HepG2 (cell line): ENCODE measurements around the gene LRRC27. TPM values are rescaled to one million over a fixed set of nuclear protein-coding genes. Genes with fewer than 3 reads are reported as not detected.

Experiments used
- ATAC-seq: fragments of 200-7000 bp; cut with Tn5 transposase; 3 replicates; pipeline ENCODE4 v1.9.1; 2020; ENCODE audit warnings: mild to moderate bottlenecking, moderate library complexity
- BruUV-seq: library from RNA; stranded (reverse); fragments of 400-500 nt; replicated peaks from 2 replicates; lab custom pipeline; 2021; lab: Mats Ljungman, UMichigan
- CTCF ChIA-PET: fragments of 300-600 bp; formaldehyde crosslinking; extraction: SDS; loops from one replicate; lab custom pipeline; 2021; ENCODE audit warnings: low total read pairs, inconsistent platforms, low intra/inter-chr PET ratio; lab: Yijun Ruan, JAX
- POLR2A ChIA-PET: fragments of 350-600 bp; sonication (Branson Sonifier 250); formaldehyde crosslinking; loops from one replicate; lab custom pipeline; 2020; ENCODE audit warnings: antibody characterized with exemption, inconsistent platforms; lab: Yijun Ruan, JAX
- DNase-seq: peaks from one replicate; pipeline ENCODE4 v3.0.0-alpha.2; 2015; ENCODE audit warnings: low spot score
- FAIRE-seq: peaks from 3 replicates; lab custom pipeline; 2011; peaks lifted over from hg19 to GRCh38; lab: Jason Lieb, UNC
- H2AFZ ChIP-seq: one replicate; pipeline ENCODE4 v1.6.1; 2011; ENCODE audit warnings: low read length, inconsistent platforms
- H3K27ac ChIP-seq: fragments of 300-600 bp; 3 replicates; pipeline ENCODE4 v1.8.0; 2011; ENCODE audit warnings: mixed run types, mild to moderate bottlenecking, mixed read lengths, low read length, inconsistent platforms; ENCODE audit not compliant: insufficient read depth; ENCODE audit errors: extremely low read length
- H3K27me3 ChIP-seq, 2 experiments: fragments of 200-600 bp in 1 of 2; 2 replicates in 1 of 2; 3 replicates in 1 of 2; pipeline versions ENCODE4 v1.6.0 to v1.8.0; 2011; ENCODE audit warnings: low read length in 2 of 2, mild to moderate bottlenecking in 2 of 2, moderate library complexity in 2 of 2, inconsistent platforms in 1 of 2; ENCODE audit not compliant: insufficient read depth in 2 of 2, control insufficient read depth in 1 of 2
- H3K36me3 ChIP-seq, 2 experiments: fragments of 200-600 bp in 1 of 2; replicated peaks in 1 of 2; 2 replicates in 1 of 2; 3 replicates in 1 of 2; pipeline versions ENCODE4 v1.5.1 to v1.8.0; 2011; ENCODE audit warnings: low read length in 2 of 2, inconsistent platforms in 1 of 2; ENCODE audit not compliant: insufficient read depth in 2 of 2, control insufficient read depth in 1 of 2
- H3K4me1 ChIP-seq: 2 replicates; pipeline ENCODE4 v1.5.1; 2012; ENCODE audit warnings: low read length, inconsistent platforms; ENCODE audit not compliant: insufficient read depth
- H3K4me2 ChIP-seq: 2 replicates; pipeline ENCODE4 v1.6.0; 2011; ENCODE audit warnings: low read depth, low read length, inconsistent platforms
- H3K4me3 ChIP-seq, 3 experiments: fragments of 200-600 bp in 1 of 3; sonication (generic), shearing (Covaris generic) in 1 of 3; replicated peaks in 1 of 3; 2 replicates each; pipeline ENCODE4 v1.5.1; 2011 to 2016; ENCODE audit warnings: low read length in 3 of 3, inconsistent platforms in 2 of 3, low read depth in 2 of 3, mild to moderate bottlenecking in 2 of 3, control low read depth in 1 of 3, mixed read lengths in 1 of 3; ENCODE audit not compliant: insufficient read depth in 1 of 3
- H3K79me2 ChIP-seq: one replicate; pipeline ENCODE4 v1.6.1; 2011; ENCODE audit warnings: low read length, inconsistent platforms; ENCODE audit not compliant: insufficient read depth
- H3K9ac ChIP-seq: 2 replicates; pipeline ENCODE4 v1.6.0; 2011; ENCODE audit warnings: mild to moderate bottlenecking, low read depth, low read length, inconsistent platforms; ENCODE audit not compliant: insufficient read depth
- H3K9me3 ChIP-seq: 2 replicates; pipeline ENCODE4 v1.5.1; 2012; ENCODE audit warnings: mild to moderate bottlenecking, low read length
- H4K20me1 ChIP-seq: 2 replicates; pipeline ENCODE4 v1.6.0; 2011; ENCODE audit warnings: inconsistent platforms, mild to moderate bottlenecking, low read length, moderate library complexity; ENCODE audit not compliant: insufficient read depth
- JUNB ChIP-seq: sonication (generic); formaldehyde crosslinking; IDR thresholded peaks from 2 replicates; pipeline ENCODE4 v1.8.0; 2022; ENCODE audit warnings: missing genetic modification reagents, mild to moderate bottlenecking, borderline replicate concordance
- MXI1 ChIP-seq: IDR thresholded peaks from 3 replicates; pipeline ENCODE4 v1.6.1; 2012; ENCODE audit warnings: low read depth, low read length, inconsistent platforms, borderline replicate concordance
- MYC ChIP-seq: sonication (generic); formaldehyde crosslinking; IDR thresholded peaks from 2 replicates; pipeline ENCODE4 v1.9.0; 2021; ENCODE audit warnings: missing genetic modification reagents, borderline replicate concordance
- NONO ChIP-seq, 2 experiments: fragments of 450-650 bp in 1 of 2; sonication (generic) in 1 of 2; formaldehyde crosslinking in 1 of 2; IDR thresholded peaks in 1 of 2; conservative IDR thresholded peaks in 1 of 2; 2 replicates each; pipeline versions ENCODE4 v1.6.1 to v1.8.0; 2017 to 2022; ENCODE audit warnings: mild to moderate bottlenecking in 1 of 2, missing genetic modification reagents in 1 of 2, moderate library complexity in 1 of 2
- SOX5 ChIP-seq: IDR thresholded peaks from 2 replicates; pipeline ENCODE4 v1.6.1; 2016; ENCODE audit warnings: borderline replicate concordance
- ZNF614 ChIP-seq: IDR thresholded peaks from 2 replicates; pipeline ENCODE4 v1.6.1; 2018; ENCODE audit warnings: missing biosample characterization, missing genetic modification reagents, inconsistent platforms, borderline replicate concordance
- ZNF672 ChIP-seq: sonication (generic); formaldehyde crosslinking; IDR thresholded peaks from 2 replicates; pipeline ENCODE4 v1.8.1; 2022; ENCODE audit warnings: missing genetic modification reagents
- WGBS: methylation state at CpG from one replicate; pipeline ENCODE4 v1.1.6; 2017; ENCODE audit warnings: low lambda C conversion rate; 5-methylcytosine and 5-hydroxymethylcytosine counted together
- in situ Hi-C: cut with HindIII; loops from 2 replicates; pipeline ENCODE4 v1.10.0; 2017; ENCODE audit warnings: low pct_unique_long_range_greater_than_20kb; ENCODE audit not compliant: extremely low pct_ligation_motif_present
- intact Hi-C: fragments of 100-400 bp; cut with micrococcal nuclease; formaldehyde crosslinking; loops from one replicate; pipeline ENCODE4 v1.10.0; 2022; ENCODE audit not compliant: unreplicated experiment
- polyA plus RNA-seq, 8 experiments: library from polyadenylated mRNA; depleted of rRNA in 3 of 8; stranded (reverse) in 7 of 8; unstranded in 1 of 8; fragments of >200 nt; fragmentation: Illumina TruSeq in 4 of 8; extraction: Trizol in 4 of 8; gene quantifications; 2 replicates each; pipeline versions ENCODE4 v1.2.1 to v1.2.3, GENCODE V29; 2011 to 2016; ENCODE audit warnings: low read depth in 4 of 8, missing spikeins in 1 of 8, mixed read lengths in 1 of 8; ENCODE audit not compliant: insufficient read depth in 1 of 8
- total RNA-seq, 5 experiments: library from RNA; depleted of rRNA; stranded (reverse); fragments of >200 nt; fragmentation: Illumina TruSeq; extraction: Trizol; gene quantifications; 2 replicates each; pipeline ENCODE4 v1.2.3, GENCODE V29; 2016; ENCODE audit warnings: low read depth in 1 of 5
- TF ChIP-seq, protein P1 (sequence below): IDR thresholded peaks from 2 replicates; pipeline ENCODE4 v1.6.1; 2016
- TF ChIP-seq, protein P2 (sequence below): sonication (generic); formaldehyde crosslinking; IDR thresholded peaks from 2 replicates; pipeline ENCODE4 v1.4.0; 2020; ENCODE audit warnings: mild to moderate bottlenecking, missing genetic modification reagents

Gene LRRC27
- total and polyA plus RNA-seq, 2 of the 13 experiments (the other 11 are each of a cell fraction or from before 2014, with no cell fraction given) = 4.2 to 4.6 TPM

DNA sequence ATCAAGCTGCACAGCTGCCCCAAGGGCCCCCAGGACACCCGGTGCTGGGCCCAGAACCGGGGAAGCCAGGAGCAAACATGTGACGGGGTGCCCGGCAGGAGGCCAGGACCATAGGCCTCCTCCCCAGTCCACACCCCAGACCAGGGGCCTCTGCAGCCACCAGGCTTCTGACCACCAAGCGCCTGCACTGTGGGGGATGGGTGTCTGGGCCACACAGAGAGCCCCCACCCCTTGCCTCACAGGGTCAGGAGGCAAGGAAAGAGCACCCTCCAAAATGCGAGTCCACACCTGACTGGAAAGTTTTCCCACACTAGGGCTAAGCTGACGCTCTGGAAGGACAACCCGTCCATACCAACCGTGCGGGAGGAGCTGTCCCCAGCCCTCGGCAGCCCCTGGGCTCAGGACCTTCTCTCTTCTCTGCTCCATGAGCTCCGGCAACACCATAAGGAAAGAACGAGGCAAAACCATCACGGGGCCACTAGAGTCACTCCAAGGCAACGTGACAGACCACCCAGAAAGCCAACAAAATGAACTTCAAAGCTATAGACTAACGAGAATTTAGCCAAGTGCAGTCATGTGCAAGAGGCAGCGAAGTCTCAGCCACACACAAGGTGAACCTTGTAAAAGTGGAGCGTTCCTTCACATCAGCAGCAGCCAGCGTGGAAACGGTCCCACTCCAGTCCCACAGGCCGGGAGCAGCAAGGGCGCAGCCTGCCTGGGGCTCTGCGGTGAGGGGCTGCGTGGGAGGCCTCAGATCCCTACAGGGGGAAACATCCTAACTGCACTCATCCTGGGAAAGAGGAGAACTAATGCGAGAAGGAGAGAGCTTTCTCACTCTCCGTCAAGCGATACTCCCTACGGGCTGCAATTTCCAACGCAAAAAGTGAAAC is 29.3 kb upstream of the LRRC27 start:
- ATAC-seq (no peak), DNase-seq (no peak), FAIRE-seq (no peak)
- Histone ChIP-seq H2AFZ (no peak overlapping the region), H3K27me3 (no peaks in the 10 kb centered on the region; a peak in 1 of 5 replicates), H3K79me2 (peaks cover 3% of the 10 kb centered on the region), H3K9me3 (no peaks in the 10 kb centered on the region), H3K4me3 (no peak overlapping the region), H3K27ac (no peak overlapping the region), H3K4me1 (peaks cover 8% of the 10 kb centered on the region), H3K36me3 (no peaks in the 10 kb centered on the region), H4K20me1 (no peaks in the 10 kb centered on the region), H3K4me2 (no peak overlapping the region), H3K9ac (no peak overlapping the region)
- BruUV-seq = no TSS peak
- in situ Hi-C loops = no loop called here
- TF ChIP-seq, protein P1, sequence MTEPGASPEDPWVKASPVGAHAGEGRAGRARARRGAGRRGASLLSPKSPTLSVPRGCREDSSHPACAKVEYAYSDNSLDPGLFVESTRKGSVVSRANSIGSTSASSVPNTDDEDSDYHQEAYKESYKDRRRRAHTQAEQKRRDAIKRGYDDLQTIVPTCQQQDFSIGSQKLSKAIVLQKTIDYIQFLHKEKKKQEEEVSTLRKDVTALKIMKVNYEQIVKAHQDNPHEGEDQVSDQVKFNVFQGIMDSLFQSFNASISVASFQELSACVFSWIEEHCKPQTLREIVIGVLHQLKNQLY (CRISPR knock-in tag) = no peak
- TF ChIP-seq NONO (IDR thresholded peaks at IDR 0.05) (no peak), NONO (CRISPR knock-in tag; conservative IDR thresholded peaks at IDR 0.05) (no peak), ZNF672 (CRISPR knock-in tag) (no peak), JUNB (no peak), ZNF614 (no peak), MYC (CRISPR knock-in tag) (no peak), MXI1 (no peak), SOX5 (CRISPR knock-in tag) (no peak)
- TF ChIP-seq, protein P2, sequence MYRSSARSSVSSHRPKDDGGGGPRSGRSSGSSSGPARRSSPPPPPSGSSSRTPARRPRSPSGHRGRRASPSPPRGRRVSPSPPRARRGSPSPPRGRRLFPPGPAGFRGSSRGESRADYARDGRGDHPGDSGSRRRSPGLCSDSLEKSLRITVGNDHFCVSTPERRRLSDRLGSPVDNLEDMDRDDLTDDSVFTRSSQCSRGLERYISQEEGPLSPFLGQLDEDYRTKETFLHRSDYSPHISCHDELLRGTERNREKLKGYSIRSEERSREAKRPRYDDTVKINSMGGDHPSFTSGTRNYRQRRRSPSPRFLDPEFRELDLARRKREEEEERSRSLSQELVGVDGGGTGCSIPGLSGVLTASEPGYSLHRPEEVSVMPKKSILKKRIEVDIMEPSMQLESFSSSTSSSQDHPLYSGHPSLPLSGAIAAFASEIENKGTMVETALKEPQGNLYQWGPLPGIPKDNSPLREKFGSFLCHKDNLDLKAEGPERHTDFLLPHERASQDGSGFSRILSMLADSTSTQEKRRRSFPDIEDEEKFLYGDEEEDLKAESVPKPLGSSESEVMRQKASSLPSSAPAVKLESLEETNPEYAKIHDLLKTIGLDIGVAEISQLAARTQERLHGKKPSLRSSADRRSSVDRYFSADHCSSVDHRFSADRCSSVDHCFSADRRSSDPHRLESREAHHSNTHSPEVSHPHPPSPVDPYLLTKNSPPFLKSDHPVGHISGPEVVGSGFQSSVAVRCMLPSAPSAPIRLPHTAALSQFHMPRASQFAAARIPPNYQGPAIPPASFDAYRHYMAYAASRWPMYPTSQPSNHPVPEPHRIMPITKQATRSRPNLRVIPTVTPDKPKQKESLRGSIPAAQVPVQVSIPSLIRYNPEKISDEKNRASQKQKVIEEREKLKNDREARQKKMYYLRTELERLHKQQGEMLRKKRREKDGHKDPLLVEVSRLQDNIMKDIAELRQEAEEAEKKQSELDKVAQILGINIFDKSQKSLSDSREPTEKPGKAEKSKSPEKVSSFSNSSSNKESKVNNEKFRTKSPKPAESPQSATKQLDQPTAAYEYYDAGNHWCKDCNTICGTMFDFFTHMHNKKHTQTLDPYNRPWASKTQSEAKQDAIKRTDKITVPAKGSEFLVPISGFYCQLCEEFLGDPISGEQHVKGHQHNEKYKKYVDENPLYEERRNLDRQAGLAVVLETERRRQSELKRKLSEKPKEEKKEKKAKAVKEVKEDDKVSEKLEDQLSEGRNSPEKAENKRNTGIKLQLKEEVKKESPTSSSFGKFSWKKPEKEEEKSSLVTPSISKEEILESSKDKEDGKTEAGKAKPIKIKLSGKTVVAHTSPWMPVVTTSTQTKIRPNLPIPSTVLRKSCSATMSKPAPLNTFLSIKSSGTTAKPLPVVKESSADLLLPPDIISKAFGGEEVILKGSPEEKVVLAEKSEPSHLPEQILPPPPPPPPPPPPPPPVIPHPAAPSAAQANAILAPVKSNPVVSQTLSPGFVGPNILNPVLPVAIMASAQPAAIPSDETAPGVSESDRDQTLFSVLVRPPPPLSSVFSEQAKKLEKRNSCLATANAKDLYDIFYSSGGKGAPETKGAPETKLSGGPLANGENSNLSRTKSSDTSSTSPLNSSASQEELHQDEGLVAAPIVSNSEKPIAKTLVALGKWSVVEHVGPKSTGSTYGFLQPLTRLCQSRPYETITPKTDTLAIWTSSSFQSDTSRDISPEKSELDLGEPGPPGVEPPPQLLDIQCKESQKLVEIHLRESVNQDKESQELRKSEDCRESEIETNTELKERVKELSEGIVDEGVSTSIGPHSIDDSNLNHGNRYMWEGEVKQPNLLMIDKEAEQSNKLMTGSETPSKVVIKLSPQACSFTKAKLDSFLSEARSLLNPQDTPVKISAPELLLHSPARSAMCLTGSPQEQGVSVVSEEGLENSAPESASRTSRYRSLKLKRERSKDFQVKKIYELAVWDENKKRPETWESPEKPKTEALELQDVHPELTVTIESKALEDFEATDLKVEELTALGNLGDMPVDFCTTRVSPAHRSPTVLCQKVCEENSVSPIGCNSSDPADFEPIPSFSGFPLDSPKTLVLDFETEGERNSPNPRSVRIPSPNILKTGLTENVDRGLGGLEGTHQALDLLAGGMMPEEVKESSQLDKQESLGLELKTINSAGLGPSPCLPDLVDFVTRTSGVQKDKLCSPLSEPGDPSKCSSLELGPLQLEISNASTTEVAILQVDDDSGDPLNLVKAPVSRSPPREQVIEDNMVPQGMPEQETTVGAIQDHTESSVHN = no peak
- POLR2A ChIA-PET = no interaction called here
- CTCF ChIA-PET = no interaction called here
- WGBS = 76% methylated on average over 24 of the region's 29 CpGs
- intact Hi-C loops = no loop called here
